Testis (tissue), 2 donors: ENCODE data around the gene ZNRF4.

Source experiments
- CTCF ChIP-seq, 3 experiments: fragments of 450-650 bp in 2 of 3; fragments of 200-600 bp in 1 of 3; sonication (generic) in 1 of 3; IDR thresholded peaks; one replicate each; pipeline ENCODE4 v1.5.1; 2016 to 2019; ENCODE audit warnings: antibody characterized with exemption in 3 of 3, mild to moderate bottlenecking in 2 of 3, moderate library complexity in 1 of 3
- POLR2A ChIP-seq: fragments of 450-650 bp; IDR thresholded peaks from one replicate; pipeline ENCODE4 v1.6.1; 2017; ENCODE audit warnings: antibody characterized with exemption, mild to moderate bottlenecking, moderate library complexity

GRCh38 chr19:5435642-5436017 lies 19.6 kb upstream of the ZNRF4 start:
- TF ChIP-seq CTCF (IDR thresholded peaks at IDR 0.05) (no peak), POLR2A (no peak)
